ENCODE data around the gene OLFM1. TPM values are rescaled to one million over a fixed set of nuclear protein-coding genes. Genes with fewer than 3 reads are reported as not detected.

The OLFM1 gene
- total RNA-seq, 6 experiments from 2014 or later, result 1.1 to 5.9 (median 3.5) TPM

- peak in 2 of 3 donors; percentile 34 to 45 for DNase-seq
These were observed 9.8 kb upstream of the OLFM1 start for GRCh38 chr9:135077497-135078200.

GRCh38 chr9:135078361-135078821, 9.1 kb upstream of the OLFM1 start:
- Histone ChIP-seq H3K27ac (no peak overlapping the region), H3K36me3 (no peaks in the 10 kb centered on the region), H3K4me3 (no peak overlapping the region), H3K9me3 (no peaks in the 10 kb centered on the region), H3K27me3 (no peaks in the 10 kb centered on the region), H3K4me1 (no peaks in the 10 kb centered on the region)
- no peak for TF ChIP-seq CTCF (IDR thresholded peaks at IDR 0.05)
- no peak for TF ChIP-seq POLR2A (IDR thresholded peaks at IDR 0.05)
- 73% methylated on average over 3 of the region's 11 CpGs for WGBS (ENCODE audit: insufficient coverage, low coverage, low lambda C conversion rate, missing lambda C conversion rate)
- DNase-seq, result peak in 1 of 3 donors; percentile 14
- intact Hi-C loops (cut with DNase I), result no loop called here
- ATAC-seq, result no peak

More at GRCh38 chr9:135077497-135078200, 9.8 kb upstream of the OLFM1 start:
- ATAC-seq, result peak in 1 of 4 donors; percentile 41
- Histone ChIP-seq H3K36me3 (no peaks in the 10 kb centered on the region), H3K27ac (no peak overlapping the region), H3K27me3 (no peaks in the 10 kb centered on the region), H3K4me1 (no peaks in the 10 kb centered on the region), H3K4me3 (no peak overlapping the region), H3K9me3 (no peaks in the 10 kb centered on the region)
- WGBS (ENCODE audit: insufficient coverage, low coverage, low lambda C conversion rate, missing lambda C conversion rate), result 53% methylated on average over 5 of the region's 12 CpGs
- TF ChIP-seq CTCF (IDR thresholded peaks at IDR 0.05) (no peak), POLR2A (IDR thresholded peaks at IDR 0.05) (no peak)
- intact Hi-C loops (cut with DNase I), result no loop called here

- intact Hi-C loops (cut with DNase I), result no loop called here
- H3K9me3 ChIP-seq, result no peaks in the 10 kb centered on the region
- 56% methylated on average over 5 of the region's 7 CpGs for WGBS (ENCODE audit: insufficient coverage, low coverage, low lambda C conversion rate, missing lambda C conversion rate)
- ATAC-seq, result no peak
- TF ChIP-seq POLR2A (IDR thresholded peaks at IDR 0.05) (no peak), CTCF (IDR thresholded peaks at IDR 0.05) (no peak)
- no peaks in the 10 kb centered on the region for H3K36me3 ChIP-seq
- no peak overlapping the region for H3K27ac ChIP-seq
- no peaks in the 10 kb centered on the region for H3K4me1 ChIP-seq
- no peak overlapping the region for H3K4me3 ChIP-seq
- DNase-seq, result peak in 1 of 3 donors; percentile 8
- no peaks in the 10 kb centered on the region for H3K27me3 ChIP-seq
These were observed 8.4 kb upstream of the OLFM1 start for GRCh38 chr9:135079018-135079417.

DNA sequence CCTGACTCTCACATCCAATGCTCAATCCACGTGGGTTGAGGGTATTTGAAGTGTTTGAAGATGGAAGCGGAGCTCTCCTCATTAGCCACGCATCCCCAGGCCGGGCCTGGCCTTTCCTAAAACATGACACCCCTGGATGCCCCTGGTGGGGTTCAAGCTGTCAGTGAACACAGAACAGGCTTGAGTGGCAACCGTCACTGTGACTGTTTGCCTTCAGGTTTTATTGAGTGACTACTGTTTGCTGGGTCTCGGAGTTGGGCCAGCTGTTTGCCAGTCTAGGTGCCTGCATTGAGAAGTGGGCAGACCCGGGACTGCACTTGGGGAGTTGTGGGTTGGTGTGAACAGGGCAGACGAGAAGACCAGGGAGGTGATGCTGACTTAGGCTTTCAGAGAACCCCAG, 7.8 kb upstream of the OLFM1 start:
- H3K27ac ChIP-seq, result no peak overlapping the region
- no peak overlapping the region for H3K4me3 ChIP-seq
- peak in 1 of 3 donors; percentile 15 for DNase-seq
- H3K36me3 ChIP-seq, result no peaks in the 10 kb centered on the region
- no peaks in the 10 kb centered on the region for H3K4me1 ChIP-seq
- TF ChIP-seq CTCF (IDR thresholded peaks at IDR 0.05), result no peak
- no peak for TF ChIP-seq POLR2A (IDR thresholded peaks at IDR 0.05)
- H3K27me3 ChIP-seq, result no peaks in the 10 kb centered on the region
- intact Hi-C loops (cut with DNase I), result loop anchor here in 1 of 2 donors (5.0 kb wide), 1 partner anchor 263 kb away; no protein-coding TSS in a partner anchor
- no CpG with 5 or more reads among the region's 8 CpGs for WGBS (ENCODE audit: insufficient coverage, low coverage, low lambda C conversion rate, missing lambda C conversion rate)
- H3K9me3 ChIP-seq, result no peaks in the 10 kb centered on the region
- no peak for ATAC-seq

Data from right lobe of liver (tissue), 6 donors.